ENCODE measurements around the gene CWF19L2.
A peak's percentile ranks its signal among the peaks of the same experiment; 100 is the strongest.
"Not testable (repeated sequence)": the region's sequence is repeated elsewhere in the genome, so short reads cannot be mapped to it uniquely, and the experiment has no call there.

Gene CWF19L2

DNA sequence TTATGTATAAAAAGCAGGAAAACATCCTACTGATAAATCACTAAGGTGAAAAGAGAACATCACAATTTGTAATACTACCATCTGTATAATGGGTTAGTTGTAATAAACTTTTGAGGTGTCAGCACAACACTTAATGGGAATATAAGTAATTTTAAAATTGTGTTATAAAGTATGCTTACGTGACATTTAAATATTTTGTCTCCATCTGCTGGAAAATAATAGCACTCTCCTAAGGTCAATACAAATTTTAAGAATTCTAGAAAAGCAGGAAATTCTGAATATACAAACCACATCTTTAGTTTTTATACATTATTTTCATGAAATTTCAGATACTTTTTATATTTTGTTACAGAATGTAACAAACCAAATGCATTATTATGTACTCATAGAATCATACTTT, 19.5 kb downstream of the CWF19L2 start:
- DNase-seq (ENCODE audit: low read depth): no peak
- H3K4me3 ChIP-seq (ENCODE audit: low read length): no peak overlapping the region
- H3K4me1 ChIP-seq (ENCODE audit: control insufficient read depth, insufficient read depth, low read length): no peaks in the 10 kb centered on the region
- H3K27me3 ChIP-seq (replicated peaks; ENCODE audit: control insufficient read depth, insufficient read depth, low read length): no peaks in the 10 kb centered on the region
- no peaks in the 10 kb centered on the region for H3K9me3 ChIP-seq (ENCODE audit: control insufficient read depth, low read length)
- peaks cover 40% of the 10 kb centered on the region for H3K36me3 ChIP-seq (ENCODE audit: control insufficient read depth, insufficient read depth, low read length, severe bottlenecking)
- no peak overlapping the region for H3K9ac ChIP-seq (ENCODE audit: low read length)

DNA sequence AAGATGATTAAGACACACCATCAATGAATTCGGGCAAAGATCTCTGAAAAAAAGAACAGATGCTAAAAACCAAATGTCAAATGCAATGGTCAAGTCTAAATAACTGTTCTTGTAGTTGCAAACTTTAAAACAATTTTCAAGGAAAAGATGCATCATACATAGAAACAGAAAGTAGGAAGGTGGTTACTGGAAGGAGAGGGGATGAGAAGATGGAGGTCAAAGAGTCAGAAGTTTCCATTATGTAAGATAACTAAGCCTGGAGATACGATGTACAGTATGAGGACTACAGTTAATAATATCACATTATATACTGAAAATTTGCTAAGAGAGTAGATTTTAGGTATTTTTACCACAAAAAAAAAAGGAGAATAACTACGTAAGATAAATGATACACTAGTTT, 27.1 kb downstream of the CWF19L2 start:
- Histone ChIP-seq H3K36me3 (ENCODE audit: control insufficient read depth, insufficient read depth, low read length, severe bottlenecking) (peaks cover 11% of the 10 kb centered on the region), H3K4me1 (ENCODE audit: control insufficient read depth, insufficient read depth, low read length) (no peaks in the 10 kb centered on the region)
- no peak for DNase-seq (ENCODE audit: low read depth)

DNA sequence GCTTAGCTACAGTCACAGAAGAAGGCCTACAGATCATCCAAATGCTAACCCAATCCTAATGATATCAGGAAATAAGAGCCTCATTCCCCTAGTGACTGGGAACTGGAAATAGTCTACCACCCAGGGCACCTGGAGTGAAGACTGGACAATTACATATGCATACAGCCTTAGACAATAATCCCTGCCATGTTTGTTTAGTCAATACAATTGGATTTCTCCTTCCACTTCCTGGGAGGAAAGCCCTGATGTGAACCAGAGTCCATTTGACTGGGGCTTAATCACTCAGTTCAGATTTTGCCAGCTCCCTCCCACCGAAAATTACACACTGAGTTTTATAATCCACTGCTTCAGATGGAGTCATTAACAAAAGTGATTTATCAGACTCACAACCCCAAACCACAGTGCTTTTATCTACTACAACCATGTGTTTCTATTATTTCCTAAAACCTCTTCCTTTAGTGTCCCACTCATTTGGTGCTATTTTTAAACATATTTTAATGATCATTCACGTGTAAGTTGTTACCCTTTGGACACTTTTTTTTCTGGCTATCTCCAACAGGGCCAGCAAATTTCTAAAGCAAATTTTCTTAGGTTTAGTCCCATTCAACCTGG, 29.9 kb downstream of the CWF19L2 start:
- Histone ChIP-seq H3K9me3 (ENCODE audit: control insufficient read depth, low read length) (no peaks in the 10 kb centered on the region), H3K4me3 (ENCODE audit: low read length) (no peak overlapping the region), H3K36me3 (ENCODE audit: control insufficient read depth, insufficient read depth, low read length, severe bottlenecking) (peaks cover 11% of the 10 kb centered on the region), H3K9ac (ENCODE audit: low read length) (no peak overlapping the region), H3K4me1 (ENCODE audit: control insufficient read depth, insufficient read depth, low read length) (no peaks in the 10 kb centered on the region), H3K27me3 (replicated peaks; ENCODE audit: control insufficient read depth, insufficient read depth, low read length) (no peaks in the 10 kb centered on the region)
- no peak for DNase-seq (ENCODE audit: low read depth)

More for the DNA sequence above, 27.1 kb downstream of the CWF19L2 start:
- H3K9me3 ChIP-seq (ENCODE audit: control insufficient read depth, low read length): no peaks in the 10 kb centered on the region
- no peak overlapping the region for H3K9ac ChIP-seq (ENCODE audit: low read length)
- H3K27me3 ChIP-seq (replicated peaks; ENCODE audit: control insufficient read depth, insufficient read depth, low read length): no peaks in the 10 kb centered on the region
- no peak overlapping the region for H3K4me3 ChIP-seq (ENCODE audit: low read length)

DNA sequence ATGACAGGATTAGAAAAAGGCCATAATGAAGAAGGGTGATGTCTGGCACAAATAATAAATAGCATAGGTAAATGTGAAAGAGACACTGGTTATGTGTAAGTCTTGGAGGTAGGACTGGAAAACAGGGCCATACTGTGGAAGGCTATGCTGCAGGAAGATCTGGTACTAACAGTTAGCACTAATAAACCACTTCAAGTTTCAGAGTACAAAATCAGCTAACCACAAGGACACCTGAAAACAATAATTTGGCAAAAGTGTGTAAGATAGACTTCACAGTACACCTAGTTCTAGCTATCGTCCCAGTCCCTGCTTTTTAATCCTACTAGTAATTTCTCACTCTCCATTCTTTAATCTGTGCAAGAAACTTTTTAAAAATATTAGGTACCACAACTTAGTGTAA, 44.3 kb downstream of the CWF19L2 start:
- Histone ChIP-seq H3K36me3 (ENCODE audit: control insufficient read depth, insufficient read depth, low read length, severe bottlenecking) (peaks cover 46% of the 10 kb centered on the region), H3K4me1 (ENCODE audit: control insufficient read depth, insufficient read depth, low read length) (no peaks in the 10 kb centered on the region), H3K27me3 (replicated peaks; ENCODE audit: control insufficient read depth, insufficient read depth, low read length) (no peaks in the 10 kb centered on the region), H3K4me3 (ENCODE audit: low read length) (no peak overlapping the region), H3K9ac (ENCODE audit: low read length) (no peak overlapping the region), H3K9me3 (ENCODE audit: control insufficient read depth, low read length) (no peaks in the 10 kb centered on the region)
- DNase-seq (ENCODE audit: low read depth): no peak

DNA sequence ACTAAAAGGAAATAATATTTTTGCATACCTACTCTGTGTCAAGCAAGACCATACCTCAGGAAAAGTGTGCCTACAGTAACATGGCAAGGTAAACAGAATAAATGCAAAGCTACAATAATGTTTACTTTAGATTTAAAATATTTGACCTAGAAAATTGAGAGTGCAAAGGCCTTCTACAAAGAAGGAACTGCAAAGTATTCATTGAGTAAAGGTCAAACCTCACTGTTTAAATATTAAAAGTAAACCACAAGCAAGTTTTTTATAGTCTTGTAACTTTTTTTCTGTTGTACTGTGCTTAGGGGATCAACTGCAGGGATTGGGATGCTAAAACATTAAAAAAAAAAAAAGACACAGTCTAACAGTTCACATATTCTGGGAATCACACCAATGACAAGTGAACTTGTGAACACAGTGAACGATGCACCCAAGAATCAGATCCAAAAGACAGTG, 48.8 kb downstream of the CWF19L2 start:
- H3K4me1 ChIP-seq (ENCODE audit: control insufficient read depth, insufficient read depth, low read length): no peaks in the 10 kb centered on the region
- H3K36me3 ChIP-seq (ENCODE audit: control insufficient read depth, insufficient read depth, low read length, severe bottlenecking): peaks cover 20% of the 10 kb centered on the region
- no peak overlapping the region for H3K9ac ChIP-seq (ENCODE audit: low read length)
- H3K9me3 ChIP-seq (ENCODE audit: control insufficient read depth, low read length): no peaks in the 10 kb centered on the region
- DNase-seq (ENCODE audit: low read depth): no peak
- H3K27me3 ChIP-seq (replicated peaks; ENCODE audit: control insufficient read depth, insufficient read depth, low read length): no peaks in the 10 kb centered on the region
- no peak overlapping the region for H3K4me3 ChIP-seq (ENCODE audit: low read length)

DNA sequence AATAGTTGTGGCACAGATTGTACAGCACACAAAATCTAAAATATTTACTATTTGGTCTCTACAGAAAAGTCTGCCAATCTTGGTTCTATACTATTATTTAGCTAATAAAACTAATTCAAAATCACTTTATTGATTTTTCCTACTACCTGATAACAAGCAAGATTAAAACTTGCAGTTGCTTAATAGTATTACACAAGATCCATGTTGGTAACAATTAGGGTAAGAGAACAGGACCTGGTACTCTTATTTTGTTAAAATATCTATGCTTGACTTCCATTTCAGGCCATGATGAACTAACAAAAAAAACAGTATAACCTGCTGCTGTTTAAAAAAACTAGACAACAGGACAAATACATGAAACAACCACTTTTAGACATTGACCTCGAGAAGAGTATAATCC, 52.4 kb downstream of the CWF19L2 start:
- no peak overlapping the region for H3K4me3 ChIP-seq (ENCODE audit: low read length)
- no peaks in the 10 kb centered on the region for H3K9me3 ChIP-seq (ENCODE audit: control insufficient read depth, low read length)
- no peak for DNase-seq (ENCODE audit: low read depth)
- H3K27me3 ChIP-seq (replicated peaks; ENCODE audit: control insufficient read depth, insufficient read depth, low read length): no peaks in the 10 kb centered on the region
- no peak overlapping the region for H3K9ac ChIP-seq (ENCODE audit: low read length)
- H3K4me1 ChIP-seq (ENCODE audit: control insufficient read depth, insufficient read depth, low read length): no peaks in the 10 kb centered on the region
- peaks cover 13% of the 10 kb centered on the region for H3K36me3 ChIP-seq (ENCODE audit: control insufficient read depth, insufficient read depth, low read length, severe bottlenecking)

DNA sequence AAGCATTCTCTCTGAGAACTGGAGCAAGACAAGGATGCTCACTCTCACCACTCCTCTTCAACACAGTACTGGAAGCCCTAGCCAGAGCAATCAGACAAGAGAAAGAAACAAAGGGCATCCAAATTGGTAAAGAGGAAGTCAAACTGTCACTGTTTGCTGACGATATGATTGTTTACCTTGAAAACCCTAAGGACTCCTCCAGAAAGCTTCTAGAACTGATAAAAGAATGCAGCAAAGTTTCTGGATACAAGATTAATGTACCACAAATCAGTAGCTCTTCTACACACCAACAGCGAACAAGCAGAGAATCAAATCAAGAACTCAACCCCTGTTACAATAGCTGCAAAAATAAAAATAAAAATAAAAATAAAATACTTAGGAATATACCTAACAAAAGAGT, 56.5 kb downstream of the CWF19L2 start:
- not testable (repeated sequence) for DNase-seq (ENCODE audit: low read depth); H3K27me3 ChIP-seq (replicated peaks; ENCODE audit: control insufficient read depth, insufficient read depth, low read length); H3K4me3 ChIP-seq (ENCODE audit: low read length); H3K4me1 ChIP-seq (ENCODE audit: control insufficient read depth, insufficient read depth, low read length); H3K36me3 ChIP-seq (ENCODE audit: control insufficient read depth, insufficient read depth, low read length, severe bottlenecking); H3K9ac ChIP-seq (ENCODE audit: low read length); H3K9me3 ChIP-seq (ENCODE audit: control insufficient read depth, low read length)

DNA sequence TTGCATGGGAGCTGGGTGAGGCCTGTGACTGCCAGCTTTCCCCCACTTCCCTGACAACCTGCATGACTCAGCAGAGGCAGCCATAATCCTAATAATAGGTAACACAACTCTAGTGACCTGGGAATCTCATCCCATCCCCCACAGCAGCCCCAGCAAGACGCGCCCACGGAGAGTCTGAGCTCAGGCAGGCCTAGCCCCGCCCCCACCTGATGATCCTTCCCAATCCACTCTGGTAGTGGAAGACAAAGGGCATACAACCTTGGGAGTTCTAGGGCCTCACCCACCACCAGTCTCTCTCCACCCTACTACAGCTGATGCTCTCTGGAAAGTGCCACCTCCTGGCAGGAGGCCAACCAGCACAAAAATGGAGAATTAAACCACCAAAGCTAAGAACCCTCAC, 60.3 kb downstream of the CWF19L2 start:
- no peak for DNase-seq (ENCODE audit: low read depth)
- Histone ChIP-seq H3K9ac (ENCODE audit: low read length) (no peak overlapping the region), H3K36me3 (ENCODE audit: control insufficient read depth, insufficient read depth, low read length, severe bottlenecking) (peaks cover 15% of the 10 kb centered on the region), H3K4me1 (ENCODE audit: control insufficient read depth, insufficient read depth, low read length) (no peaks in the 10 kb centered on the region), H3K9me3 (ENCODE audit: control insufficient read depth, low read length) (peaks cover 6% of the 10 kb centered on the region), H3K4me3 (ENCODE audit: low read length) (no peak overlapping the region), H3K27me3 (replicated peaks; ENCODE audit: control insufficient read depth, insufficient read depth, low read length) (no peaks in the 10 kb centered on the region)

DNA sequence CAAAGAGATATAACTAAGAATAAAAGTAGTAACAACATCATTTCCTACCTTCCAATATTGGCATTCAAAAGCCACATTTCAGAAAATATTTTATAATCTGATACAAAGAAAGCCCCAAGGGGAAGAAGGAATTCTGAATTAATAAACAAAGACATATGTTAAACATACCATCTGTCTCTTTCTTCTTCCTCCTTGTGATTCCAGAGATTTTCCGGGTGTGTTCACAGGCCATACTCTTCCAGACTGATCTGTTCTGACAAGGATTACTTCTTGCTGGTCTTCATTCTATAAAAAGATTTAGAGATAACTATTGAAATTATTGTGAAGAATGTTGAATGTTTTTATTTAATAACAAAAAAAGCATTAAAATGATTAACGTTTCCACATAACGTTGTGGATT, 65.0 kb downstream of the CWF19L2 start:
- H3K9ac ChIP-seq (ENCODE audit: low read length): no peak overlapping the region
- H3K4me1 ChIP-seq (ENCODE audit: control insufficient read depth, insufficient read depth, low read length): no peaks in the 10 kb centered on the region
- no peaks in the 10 kb centered on the region for H3K27me3 ChIP-seq (replicated peaks; ENCODE audit: control insufficient read depth, insufficient read depth, low read length)
- H3K36me3 ChIP-seq (ENCODE audit: control insufficient read depth, insufficient read depth, low read length, severe bottlenecking): peaks cover 43% of the 10 kb centered on the region
- no peak for DNase-seq (ENCODE audit: low read depth)
- no peaks in the 10 kb centered on the region for H3K9me3 ChIP-seq (ENCODE audit: control insufficient read depth, low read length)
- H3K4me3 ChIP-seq (ENCODE audit: low read length): no peak overlapping the region

DNA sequence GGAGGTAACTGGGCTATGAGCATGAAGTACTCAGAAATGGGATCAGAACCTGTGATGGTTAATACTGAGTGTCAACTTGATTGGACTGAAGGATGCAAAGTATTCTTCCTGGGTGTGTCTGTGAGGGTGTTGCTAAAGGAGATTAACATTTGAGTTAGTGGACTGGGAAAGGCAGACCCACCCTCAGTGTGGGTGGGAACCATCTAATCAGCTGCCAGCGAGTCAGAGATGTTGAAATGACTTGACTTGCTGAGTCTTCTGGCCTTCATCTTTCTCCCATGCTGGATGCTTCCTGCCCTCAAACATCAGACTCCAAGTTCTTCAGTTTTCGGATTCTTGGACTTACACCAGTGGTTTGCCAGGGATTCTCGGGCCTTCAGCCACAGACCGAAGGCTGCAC, 66.9 kb downstream of the CWF19L2 start:
- H3K4me1 ChIP-seq (ENCODE audit: control insufficient read depth, insufficient read depth, low read length); H3K27me3 ChIP-seq (replicated peaks; ENCODE audit: control insufficient read depth, insufficient read depth, low read length); DNase-seq (ENCODE audit: low read depth); H3K4me3 ChIP-seq (ENCODE audit: low read length); H3K9me3 ChIP-seq (ENCODE audit: control insufficient read depth, low read length); H3K9ac ChIP-seq (ENCODE audit: low read length): not testable (repeated sequence)
- peaks cover 43% of the 10 kb centered on the region for H3K36me3 ChIP-seq (ENCODE audit: control insufficient read depth, insufficient read depth, low read length, severe bottlenecking)

DNA sequence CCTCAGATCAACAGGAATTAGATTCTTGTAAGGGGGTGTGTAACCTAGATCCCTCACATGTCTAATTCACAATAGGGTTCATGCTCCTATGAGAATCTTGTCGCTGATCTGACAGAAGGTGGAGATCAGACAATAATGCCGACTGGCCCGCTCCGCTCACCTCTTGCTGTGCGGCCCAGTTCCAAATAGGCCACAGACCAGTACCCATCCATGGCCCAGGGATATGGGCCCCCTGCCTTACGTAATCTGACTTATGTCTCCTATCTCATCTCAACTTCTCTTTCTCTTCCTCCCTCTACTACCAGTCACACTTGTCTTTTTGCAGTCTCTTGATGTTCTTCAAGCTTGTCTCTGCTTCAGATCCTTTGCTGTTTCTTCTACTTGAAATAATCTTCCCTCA, 70.0 kb downstream of the CWF19L2 start:
- Histone ChIP-seq H3K4me3 (ENCODE audit: low read length) (no peak overlapping the region), H3K9ac (ENCODE audit: low read length) (no peak overlapping the region), H3K9me3 (ENCODE audit: control insufficient read depth, low read length) (no peaks in the 10 kb centered on the region), H3K36me3 (ENCODE audit: control insufficient read depth, insufficient read depth, low read length, severe bottlenecking) (peaks cover 37% of the 10 kb centered on the region), H3K4me1 (ENCODE audit: control insufficient read depth, insufficient read depth, low read length) (peaks cover 10% of the 10 kb centered on the region), H3K27me3 (replicated peaks; ENCODE audit: control insufficient read depth, insufficient read depth, low read length) (no peaks in the 10 kb centered on the region)
- DNase-seq (ENCODE audit: low read depth): no peak

DNA sequence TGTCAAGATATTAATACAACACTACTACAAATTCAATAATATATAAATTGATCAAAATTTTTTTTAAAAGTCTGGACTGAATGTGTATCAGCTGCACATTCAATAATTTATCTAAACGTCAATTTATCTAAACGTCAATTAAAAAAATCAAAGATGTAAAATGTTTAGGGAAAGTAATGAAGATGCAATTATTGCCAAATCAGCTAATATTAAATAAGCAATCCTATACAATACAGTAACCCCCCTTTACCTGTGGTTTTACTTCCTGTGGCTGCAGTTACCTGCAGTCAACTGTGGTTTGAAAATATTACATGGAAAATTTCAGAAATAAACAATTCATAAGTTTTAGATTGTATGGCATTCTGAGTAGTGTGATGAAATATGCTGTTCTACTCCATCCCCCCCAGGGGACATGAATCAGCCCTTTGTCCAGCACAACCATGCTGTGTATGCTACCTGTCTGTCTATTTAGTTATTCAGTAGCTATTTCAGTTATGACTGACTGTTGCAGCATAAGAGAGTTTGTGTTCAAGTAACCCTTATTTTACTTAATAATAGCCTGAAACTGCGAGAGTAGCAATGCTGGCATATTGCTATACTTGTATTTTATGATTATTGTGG, 72.2 kb downstream of the CWF19L2 start:
- H3K4me1 ChIP-seq (ENCODE audit: control insufficient read depth, insufficient read depth, low read length): peaks cover 10% of the 10 kb centered on the region
- no peak overlapping the region for H3K9ac ChIP-seq (ENCODE audit: low read length)
- H3K36me3 ChIP-seq (ENCODE audit: control insufficient read depth, insufficient read depth, low read length, severe bottlenecking): peaks cover 18% of the 10 kb centered on the region
- no peak overlapping the region for H3K4me3 ChIP-seq (ENCODE audit: low read length)
- no peaks in the 10 kb centered on the region for H3K27me3 ChIP-seq (replicated peaks; ENCODE audit: control insufficient read depth, insufficient read depth, low read length)
- H3K9me3 ChIP-seq (ENCODE audit: control insufficient read depth, low read length): no peaks in the 10 kb centered on the region
- DNase-seq (ENCODE audit: low read depth): peak; percentile 59
